ENCODE data around the gene P2RY6.

GRCh38 chr11:73331138-73331916 lies 59.2 kb downstream of the P2RY6 start:
- no peak for TF ChIP-seq MAX (IDR thresholded peaks at IDR 0.05; ENCODE audit: low read depth, low read length)
- no peak for TF ChIP-seq CTCF (IDR thresholded peaks at IDR 0.05; ENCODE audit: low read depth, low read length)
- TF ChIP-seq POLR2A (IDR thresholded peaks at IDR 0.05; ENCODE audit: extremely low read depth, insufficient read length) = no peak
- no peak for TF ChIP-seq MYC (IDR thresholded peaks at IDR 0.05; ENCODE audit: low read depth, low read length)
